WERI-Rb-1 (cell line): ENCODE results near the gene FOXF1.

ENCODE experiments used
- DNase-seq: peaks from one replicate; pipeline ENCODE4 v3.0.0-alpha.2; 2020
- H3K27ac ChIP-seq: fragments of 250-450 bp; sonication (Bioruptor Pico); 2 replicates; pipeline ENCODE4 v1.5.1; 2020; ENCODE audit warnings: mild to moderate bottlenecking, moderate library complexity
- H3K27me3 ChIP-seq: fragments of 250-450 bp; sonication (Bioruptor Pico); 2 replicates; pipeline ENCODE4 v1.5.1; 2021; ENCODE audit warnings: mild to moderate bottlenecking, low read depth, moderate library complexity; ENCODE audit not compliant: insufficient read depth, severe bottlenecking
- H3K36me3 ChIP-seq: fragments of 250-450 bp; sonication (Bioruptor Pico); 2 replicates; pipeline ENCODE4 v1.5.1; 2020; ENCODE audit warnings: mild to moderate bottlenecking, moderate library complexity
- H3K4me3 ChIP-seq: 2 replicates; pipeline ENCODE4 v1.5.1; 2011; ENCODE audit warnings: low read depth, mild to moderate bottlenecking, control low read depth, low read length
- H3K9me3 ChIP-seq: fragments of 250-450 bp; sonication (Bioruptor Pico); 2 replicates; pipeline ENCODE4 v1.5.1; 2021; ENCODE audit warnings: mild to moderate bottlenecking, moderate library complexity; ENCODE audit not compliant: severe bottlenecking
- CTCF ChIP-seq: IDR thresholded peaks from 2 replicates; pipeline ENCODE4 v1.5.1; 2011; ENCODE audit warnings: low read depth, mild to moderate bottlenecking, control low read depth, inconsistent platforms, low read length

FOXF1 gene

GRCh38 chr16:86502856-86503748 lies 7.2 kb upstream of the FOXF1 start:
- no peak for TF ChIP-seq CTCF
- no peak for DNase-seq
- peaks cover 93% of the 10 kb centered on the region for H3K27me3 ChIP-seq
- no peaks in the 10 kb centered on the region for H3K9me3 ChIP-seq
- no peak overlapping the region for H3K4me3 ChIP-seq
- no peaks in the 10 kb centered on the region for H3K36me3 ChIP-seq
- no peak overlapping the region for H3K27ac ChIP-seq

- H3K36me3 ChIP-seq = no peaks in the 10 kb centered on the region
- H3K27ac ChIP-seq = no peak overlapping the region
- no peak for TF ChIP-seq CTCF
- H3K4me3 ChIP-seq = no peak overlapping the region
- no peak for DNase-seq
- H3K9me3 ChIP-seq = no peaks in the 10 kb centered on the region
- H3K27me3 ChIP-seq = peaks cover 93% of the 10 kb centered on the region
These were observed 6.5 kb upstream of the FOXF1 start for GRCh38 chr16:86503830-86504229.

- H3K9me3 ChIP-seq = no peaks in the 10 kb centered on the region
- no peak overlapping the region for H3K4me3 ChIP-seq
- no peak overlapping the region for H3K27ac ChIP-seq
- peaks cover 93% of the 10 kb centered on the region for H3K27me3 ChIP-seq
- H3K36me3 ChIP-seq = no peaks in the 10 kb centered on the region
- no peak for TF ChIP-seq CTCF
- no peak for DNase-seq
These were observed 5.8 kb upstream of the FOXF1 start for GRCh38 chr16:86504315-86505184.

GRCh38 chr16:86505185-86505898 lies 5.0 kb upstream of the FOXF1 start:
- H3K9me3 ChIP-seq = no peaks in the 10 kb centered on the region
- H3K27ac ChIP-seq = no peak overlapping the region
- no peak overlapping the region for H3K4me3 ChIP-seq
- no peak for TF ChIP-seq CTCF
- H3K36me3 ChIP-seq = no peaks in the 10 kb centered on the region
- no peak for DNase-seq
- H3K27me3 ChIP-seq = peaks cover 92% of the 10 kb centered on the region

GRCh38 chr16:86505899-86506864 lies 4.1 kb upstream of the FOXF1 start:
- no peak for DNase-seq
- H3K4me3 ChIP-seq = no peak overlapping the region
- H3K9me3 ChIP-seq = no peaks in the 10 kb centered on the region
- no peaks in the 10 kb centered on the region for H3K36me3 ChIP-seq
- H3K27me3 ChIP-seq = peaks cover 90% of the 10 kb centered on the region
- H3K27ac ChIP-seq = no peak overlapping the region
- no peak for TF ChIP-seq CTCF
